Left lung (tissue), 10 donors: ENCODE data around the gene TCF12. TPM values are rescaled to one million over a fixed set of nuclear protein-coding genes. Genes with fewer than 3 reads are reported as not detected.

ENCODE experiments used
- ATAC-seq: fragments of 200-7000 bp; cut with Tn5 transposase; one replicate; pipeline ENCODE4 v1.9.1; 2020; ENCODE audit warnings: moderate library complexity
- DNase-seq, 4 donors: peaks; one replicate each; pipeline ENCODE4 v3.0.0-alpha.2; 2013 to 2020
- H3K27ac ChIP-seq, 2 donors: fragments of 200-600 bp; sonication (generic) in 1 of 2; one replicate each; pipeline versions ENCODE4 v1.5.0 to v1.8.0; 2020 to 2021
- H3K27me3 ChIP-seq, 2 donors: fragments of 200-600 bp; sonication (generic) in 1 of 2; one replicate each; pipeline versions ENCODE4 v1.5.0 to v1.8.0; 2020 to 2021
- H3K36me3 ChIP-seq, 2 donors: fragments of 200-600 bp; sonication (generic) in 1 of 2; one replicate each; pipeline versions ENCODE4 v1.5.0 to v1.8.0; 2020 to 2021
- H3K4me1 ChIP-seq, 2 donors: fragments of 200-600 bp; one replicate each; pipeline ENCODE4 v1.8.0; 2021
- H3K4me3 ChIP-seq, 2 donors: fragments of 200-600 bp; sonication (generic) in 1 of 2; one replicate each; pipeline versions ENCODE4 v1.5.0 to v1.8.0; 2020 to 2021; ENCODE audit warnings: mild to moderate bottlenecking in 1 of 2
- H3K9me3 ChIP-seq, 2 donors: fragments of 200-600 bp; sonication (generic) in 1 of 2; one replicate each; pipeline versions ENCODE4 v1.5.0 to v1.8.0; 2020 to 2021
- CTCF ChIP-seq, 2 donors: fragments of 200-600 bp; sonication (generic) in 1 of 2; IDR thresholded peaks; one replicate each; pipeline versions ENCODE4 v1.5.0 to v1.8.0; 2021; ENCODE audit warnings: antibody characterized with exemption in 2 of 2
- intact Hi-C, 2 donors: fragments of 100-400 bp; cut with DNase I; formaldehyde crosslinking; loops; one replicate each; pipeline versions ENCODE4 v1.11.2 to v1.14.2; 2022
- polyA plus RNA-seq, 6 donors: library from polyadenylated mRNA; unstranded; fragments of 120-200 nt; gene quantifications; one replicate each; pipeline ENCODE4 v1.2.1, GENCODE V29; 2013; ENCODE audit not compliant: insufficient read length in 6 of 6
- total RNA-seq, 2 donors: library from RNA; stranded (reverse); fragmentation: NEBNext Ultra II Directional; extraction: Animal tissue kit (Norgen Biotek cat#: 25700); gene quantifications; one replicate each; pipeline ENCODE4 v1.2.1, GENCODE V29; 2021
- donor health status: DM: no; HTN: yes; CAD: no.
- donor health status: DM: no; HTN: no; CAD: no.

TCF12 gene
- total and polyA plus RNA-seq, 8 donors = 106 to 148 (median 130) TPM

GRCh38 chr15:57085267-57085666, 166.8 kb downstream of the TCF12 start:
- ATAC-seq = peak; percentile 73

GRCh38 chr15:57086857-57087427, 168.5 kb downstream of the TCF12 start:
- TF ChIP-seq CTCF (IDR thresholded peaks at IDR 0.05) = no peak
- ATAC-seq (no peak), DNase-seq (no peak)
- Histone ChIP-seq H3K36me3 (no peaks in the 10 kb centered on the region), H3K4me1 (peaks cover 7 to 12% of the 10 kb centered on the region in 2 donors), H3K9me3 (no peaks in the 10 kb centered on the region), H3K4me3 (no peak overlapping the region), H3K27me3 (no peaks in the 10 kb centered on the region), H3K27ac (no peak overlapping the region)
- intact Hi-C loops = no loop called here

More at GRCh38 chr15:57085267-57085666, 166.8 kb downstream of the TCF12 start:
- no peaks in the 10 kb centered on the region for H3K9me3 ChIP-seq
- intact Hi-C loops = no loop called here
- DNase-seq = no peak
- H3K4me1 ChIP-seq = peaks cover 7 to 18% of the 10 kb centered on the region in 2 donors
- no peaks in the 10 kb centered on the region for H3K27me3 ChIP-seq
- TF ChIP-seq CTCF (IDR thresholded peaks at IDR 0.05) = no peak
- no peaks in the 10 kb centered on the region for H3K36me3 ChIP-seq
- no peak overlapping the region for H3K27ac ChIP-seq
- no peak overlapping the region for H3K4me3 ChIP-seq

- Histone ChIP-seq H3K36me3 (no peaks in the 10 kb centered on the region), H3K9me3 (no peaks in the 10 kb centered on the region), H3K27ac (no peak overlapping the region), H3K4me1 (peaks cover 0 to 3% of the 10 kb centered on the region in 2 donors), H3K4me3 (no peak overlapping the region), H3K27me3 (no peaks in the 10 kb centered on the region)
- no peak for TF ChIP-seq CTCF (IDR thresholded peaks at IDR 0.05)
- ATAC-seq = no peak
- no peak for DNase-seq
- intact Hi-C loops = no loop called here
These were observed 171.5 kb downstream of the TCF12 start for GRCh38 chr15:57089815-57090495.

GRCh38 chr15:57090496-57090859, 172.0 kb downstream of the TCF12 start:
- intact Hi-C loops = no loop called here
- no peak for ATAC-seq
- peaks cover 0 to 3% of the 10 kb centered on the region in 2 donors for H3K4me1 ChIP-seq
- H3K27ac ChIP-seq = no peak overlapping the region
- no peak for DNase-seq
- H3K9me3 ChIP-seq = no peaks in the 10 kb centered on the region
- no peaks in the 10 kb centered on the region for H3K27me3 ChIP-seq
- no peak overlapping the region for H3K4me3 ChIP-seq
- H3K36me3 ChIP-seq = no peaks in the 10 kb centered on the region
- no peak for TF ChIP-seq CTCF (IDR thresholded peaks at IDR 0.05)

- intact Hi-C loops = no loop called here
- Histone ChIP-seq H3K4me1 (no peaks in the 10 kb centered on the region), H3K9me3 (no peaks in the 10 kb centered on the region), H3K27ac (no peak overlapping the region), H3K36me3 (no peaks in the 10 kb centered on the region), H3K4me3 (no peak overlapping the region), H3K27me3 (no peaks in the 10 kb centered on the region)
- DNase-seq (no peak), ATAC-seq (no peak)
- TF ChIP-seq CTCF (IDR thresholded peaks at IDR 0.05) = no peak
These were observed 173.2 kb downstream of the TCF12 start for GRCh38 chr15:57091636-57092035.
